Smooth muscle cell of the pulmonary artery (primary cell): Measurements from ENCODE around the gene MYLK3. TPM values are rescaled to one million over a fixed set of nuclear protein-coding genes. Genes with fewer than 3 reads are reported as not detected.

Source experiments
- total RNA-seq: library from RNA; depleted of rRNA; stranded (reverse); fragments of >200 nt; gene quantifications from 2 replicates; pipeline ENCODE4 v1.2.3, GENCODE V29; 2014

The MYLK3 gene
- total RNA-seq = 0.13 and 0.26 TPM in 2 replicates

GRCh38 chr16:46747777-46748651, at the start of gene MYLK3:
Gene MYLK3 (minus strand): TSS chr16:46748344. CDS start chr16:46748193, 151 bp downstream.

GRCh38 chr16:46689365-46690280, 58.5 kb downstream of the MYLK3 start, which contains the start of gene ORC6:
Gene ORC6 (plus strand): TSS chr16:46689659. CDS start chr16:46689706, 47 bp downstream.

GRCh38 chr16:46688654-46689364, 59.3 kb downstream of the MYLK3 start, which contains the start of gene VPS35:
Gene VPS35 (minus strand): TSS chr16:46689178. CDS start chr16:46689133, 45 bp downstream.

Other genes starting within 250 kb of the MYLK3 start
- 3.8 and 11.5 TPM in 2 replicates for gene SHCBP1, start 127.0 kb downstream of the MYLK3 start, total RNA-seq
- gene VPS35, start 59.2 kb downstream of the MYLK3 start, total RNA-seq = 75.6 and 111 TPM in 2 replicates
- 3.5 and 3.9 TPM in 2 replicates for gene ORC6, start 58.7 kb downstream of the MYLK3 start, total RNA-seq
- 7.8 and 8.9 TPM in 2 replicates for gene C16orf87, start 82.8 kb upstream of the MYLK3 start, total RNA-seq
- gene GPT2, start 136.0 kb upstream of the MYLK3 start, total RNA-seq = 17.7 and 42.3 TPM in 2 replicates
- gene DNAJA2, start 225.3 kb upstream of the MYLK3 start, total RNA-seq = 46.3 and 54.6 TPM in 2 replicates